A673 (cell line): ENCODE measurements around the gene CEP164.

Experiments
- CTCF ChIP-seq: fragments of 300-800, 200-600 bp; sonication (generic); conservative IDR thresholded peaks from 2 replicates; pipeline ENCODE4 v1.5.1; 2017; ENCODE audit warnings: low read depth, mild to moderate bottlenecking, antibody characterized with exemption, low read length, moderate library complexity, mixed read lengths
- EZH2 ChIP-seq: fragments of 200-600 bp; sonication (generic); IDR thresholded peaks from 2 replicates; pipeline ENCODE4 v1.6.1; 2017; ENCODE audit warnings: borderline replicate concordance, low read depth, mild to moderate bottlenecking, mixed read lengths, antibody characterized with exemption, low read length; ENCODE audit not compliant: poor library complexity, severe bottlenecking

GRCh38 chr11:117411736-117412135, 84.1 kb downstream of the CEP164 start:
- TF ChIP-seq EZH2 (no peak), CTCF (no peak)
